T-cell (primary cell): ENCODE data around the gene CSGALNACT2. TPM values are rescaled to one million over a fixed set of nuclear protein-coding genes. Genes with fewer than 3 reads are reported as not detected.

Experiments
- ATAC-seq, 4 experiments: fragments of 200-7000 bp in 3 of 4; fragments of 150-1000 bp in 1 of 4; cut with Tn5 transposase; replicated peaks in 1 of 4; 1 replicate in 3 of 4; 2 replicates in 1 of 4; pipeline ENCODE4 v1.10.0; 2021; ENCODE audit warnings: moderate library complexity in 3 of 4, mild to moderate bottlenecking in 2 of 4, moderate number of reproducible peaks in 1 of 4
- CTCF ChIA-PET, 2 donors: fragments of 300-600 bp; sonication (Branson Sonifier 250); formaldehyde crosslinking; loops; one replicate each; lab custom pipeline; 2022; ENCODE audit warnings: antibody characterized with exemption in 2 of 2; lab: Charles Lee
- POLR2A ChIA-PET, 2 donors: fragments of 300-600 bp; sonication (Branson Sonifier 250); formaldehyde crosslinking; loops; one replicate each; lab custom pipeline; 2022; ENCODE audit warnings: antibody characterized with exemption in 2 of 2; lab: Charles Lee
- DNase-seq, 35 experiments: peaks; one replicate each; pipeline versions ENCODE4 v3.0.0 to v3.0.0-alpha.2; 2013 to 2023
- H3K27ac ChIP-seq: one replicate; pipeline ENCODE4 v1.5.1; 2013; ENCODE audit warnings: low read length
- H3K27me3 ChIP-seq, 2 experiments: replicated peaks in 1 of 2; 1 replicate in 1 of 2; 2 replicates in 1 of 2; pipeline versions ENCODE4 v1.6.1 to v1.7.0; 2013; ENCODE audit warnings: low read length in 1 of 2, mixed read lengths in 1 of 2; ENCODE audit not compliant: control insufficient read depth in 2 of 2, insufficient read depth in 2 of 2; ENCODE audit errors: extremely low read depth in 1 of 2
- H3K36me3 ChIP-seq, 2 donors: 1 replicate in 1 of 2; 2 replicates in 1 of 2; pipeline versions ENCODE4 v1.6.1 to v1.7.0; 2013; ENCODE audit warnings: low read length in 1 of 2; ENCODE audit not compliant: control insufficient read depth in 2 of 2, insufficient read depth in 1 of 2; ENCODE audit errors: extremely low read depth in 1 of 2
- H3K4me1 ChIP-seq, 2 experiments: 1 replicate in 1 of 2; 2 replicates in 1 of 2; pipeline versions ENCODE4 v1.6.1 to v1.7.0; 2013; ENCODE audit warnings: low read length in 2 of 2, mixed read lengths in 1 of 2; ENCODE audit not compliant: insufficient read depth in 2 of 2, control insufficient read depth in 1 of 2; ENCODE audit errors: extremely low read depth in 1 of 2
- H3K4me3 ChIP-seq, 2 donors: 1 replicate in 1 of 2; 2 replicates in 1 of 2; pipeline versions ENCODE4 v1.5.1 to v1.7.0; 2013; ENCODE audit warnings: mild to moderate bottlenecking in 2 of 2, low read length in 1 of 2, moderate library complexity in 1 of 2; ENCODE audit not compliant: control insufficient read depth in 1 of 2; ENCODE audit errors: extremely low read depth in 1 of 2
- H3K9me3 ChIP-seq: 2 replicates; pipeline ENCODE4 v1.7.0; 2013
- H3K27ac Mint-ChIP-seq, 2 donors: one replicate each; pipeline ENCODE4 v1.8.0; 2020 to 2021; ENCODE audit warnings: mild to moderate bottlenecking in 2 of 2, mixed read lengths in 2 of 2
- H3K27me3 Mint-ChIP-seq, 2 donors: one replicate each; pipeline ENCODE4 v1.8.0; 2021 to 2022; ENCODE audit warnings: mixed read lengths in 2 of 2
- H3K36me3 Mint-ChIP-seq: one replicate; pipeline ENCODE4 v1.8.0; 2021; ENCODE audit warnings: mixed read lengths
- H3K4me1 Mint-ChIP-seq, 3 donors: one replicate each; pipeline ENCODE4 v1.8.0; 2020 to 2022; ENCODE audit warnings: mixed read lengths in 3 of 3, mild to moderate bottlenecking in 1 of 3
- H3K4me3 Mint-ChIP-seq, 3 donors: one replicate each; pipeline ENCODE4 v1.8.0; 2020 to 2022; ENCODE audit warnings: mild to moderate bottlenecking in 3 of 3, mixed read lengths in 3 of 3, moderate library complexity in 3 of 3
- H3K9me3 Mint-ChIP-seq, 3 donors: one replicate each; pipeline ENCODE4 v1.8.0; 2020 to 2022; ENCODE audit warnings: mixed read lengths in 3 of 3
- WGBS: methylation state at CpG from one replicate; pipeline ENCODE4 v1.1.5; 2013; ENCODE audit warnings: missing lambda C conversion rate; ENCODE audit not compliant: insufficient coverage; 5-methylcytosine and 5-hydroxymethylcytosine counted together
- total RNA-seq, 35 experiments: library from RNA in 6 of 35; stranded (reverse) in 6 of 35; fragments of 120-200 nt in 1 of 35; gene quantifications; one replicate each; pipeline versions ENCODE4 v1.2.1 to v1.2.4 and lab custom pipeline; 2013 to 2026

Gene CSGALNACT2
- total RNA-seq, 5 donors from 2014 or later (not counting 1 experiment from before 2014, with no cell fraction given): 36.5 to 46.1 (median 41.9) TPM

- ChIA-PET CTCF (no interaction called here), POLR2A (no interaction called here)
- H3K4me1 Mint-ChIP-seq: peaks cover 12 to 43% (median 26%) of the 10 kb centered on the region in 3 donors
- ATAC-seq: no peak
- Histone ChIP-seq H3K36me3 (no peaks in the 10 kb centered on the region), H3K4me3 (no peak overlapping the region), H3K27ac (no peak overlapping the region), H3K4me1 (peaks cover 0 to 27% of the 10 kb centered on the region in 2 experiments), H3K9me3 (no peaks in the 10 kb centered on the region), H3K27me3 (peaks cover 0 to 12% of the 10 kb centered on the region in 2 experiments)
- 88% methylated on average over 19 of the region's 23 CpGs for whole genome bisulfite sequencing
- H3K27me3 Mint-ChIP-seq: no peaks in the 10 kb centered on the region
- H3K36me3 Mint-ChIP-seq: no peaks in the 10 kb centered on the region
- no peaks in the 10 kb centered on the region for H3K9me3 Mint-ChIP-seq
- H3K4me3 Mint-ChIP-seq: no peak overlapping the region
- DNase-seq: peak in 1 of 35 experiments; percentile 17
- H3K27ac Mint-ChIP-seq: no peak overlapping the region
Observed at GRCh38 chr10:43125881-43126731, 12.1 kb upstream of the CSGALNACT2 start.

GRCh38 chr10:43126759-43127424 lies 11.4 kb upstream of the CSGALNACT2 start:
- Mint-ChIP-seq H3K4me1 (peaks cover 4 to 35% (median 18%) of the 10 kb centered on the region in 3 donors), H3K4me3 (no peak overlapping the region), H3K36me3 (no peaks in the 10 kb centered on the region), H3K27me3 (no peaks in the 10 kb centered on the region), H3K27ac (peak overlapping the region; percentile 66 to 67), H3K9me3 (no peaks in the 10 kb centered on the region)
- no peaks in the 10 kb centered on the region for H3K36me3 ChIP-seq
- H3K27ac ChIP-seq: peak overlapping the region; percentile 36
- H3K9me3 ChIP-seq: no peaks in the 10 kb centered on the region
- no CpG with 5 or more reads among the region's 7 CpGs for WGBS
- POLR2A ChIA-PET: no interaction called here
- peaks cover 0 to 12% of the 10 kb centered on the region in 2 experiments for H3K27me3 ChIP-seq
- DNase-seq: peak in 2 of 35 experiments; percentile 3 to 21
- H3K4me3 ChIP-seq: no peak overlapping the region
- ATAC-seq: no peak
- H3K4me1 ChIP-seq: peaks cover 0 to 20% of the 10 kb centered on the region in 2 experiments
- CTCF ChIA-PET: no interaction called here

- H3K27ac Mint-ChIP-seq: peak overlapping the region; percentile 66 to 67
- no peak for DNase-seq
- H3K36me3 Mint-ChIP-seq: no peaks in the 10 kb centered on the region
- Histone ChIP-seq H3K9me3 (no peaks in the 10 kb centered on the region), H3K27me3 (peaks cover 0 to 12% of the 10 kb centered on the region in 2 experiments), H3K4me1 (peaks cover 0 to 16% of the 10 kb centered on the region in 2 experiments), H3K27ac (no peak overlapping the region), H3K4me3 (no peak overlapping the region), H3K36me3 (no peaks in the 10 kb centered on the region)
- POLR2A ChIA-PET: no interaction called here
- WGBS: 86% methylated on average over 9 of the region's 9 CpGs
- peaks cover 0 to 30% (median 17%) of the 10 kb centered on the region in 3 donors for H3K4me1 Mint-ChIP-seq
- CTCF ChIA-PET: no interaction called here
- no peak for ATAC-seq
- no peaks in the 10 kb centered on the region for H3K27me3 Mint-ChIP-seq
- no peak overlapping the region for H3K4me3 Mint-ChIP-seq
- no peaks in the 10 kb centered on the region for H3K9me3 Mint-ChIP-seq
Observed at GRCh38 chr10:43127442-43127841, 10.8 kb upstream of the CSGALNACT2 start.

GRCh38 chr10:43128331-43128730 lies 9.9 kb upstream of the CSGALNACT2 start:
- Mint-ChIP-seq H3K9me3 (no peaks in the 10 kb centered on the region), H3K4me3 (no peak overlapping the region), H3K36me3 (no peaks in the 10 kb centered on the region), H3K4me1 (peaks cover 0 to 25% (median 17%) of the 10 kb centered on the region in 3 donors), H3K27me3 (no peaks in the 10 kb centered on the region), H3K27ac (no peak overlapping the region)
- ChIA-PET CTCF (no interaction called here), POLR2A (no interaction called here)
- ATAC-seq: no peak
- DNase-seq: no peak
- WGBS: 100% methylated on average over 3 of the region's 8 CpGs
- Histone ChIP-seq H3K27ac (no peak overlapping the region), H3K27me3 (peaks cover 0 to 12% of the 10 kb centered on the region in 2 experiments), H3K4me3 (no peak overlapping the region), H3K4me1 (peaks cover 0 to 16% of the 10 kb centered on the region in 2 experiments), H3K36me3 (no peaks in the 10 kb centered on the region), H3K9me3 (no peaks in the 10 kb centered on the region)

GRCh38 chr10:43128958-43129706 lies 9.1 kb upstream of the CSGALNACT2 start:
- H3K4me1 ChIP-seq: peaks cover 0 to 16% of the 10 kb centered on the region in 2 experiments
- no peak overlapping the region for H3K4me3 Mint-ChIP-seq
- H3K4me1 Mint-ChIP-seq: peaks cover 0 to 25% (median 17%) of the 10 kb centered on the region in 3 donors
- H3K4me3 ChIP-seq: no peak overlapping the region
- peaks cover 0 to 12% of the 10 kb centered on the region in 2 experiments for H3K27me3 ChIP-seq
- H3K36me3 ChIP-seq: no peaks in the 10 kb centered on the region
- no peaks in the 10 kb centered on the region for H3K36me3 Mint-ChIP-seq
- H3K27ac ChIP-seq: peak overlapping the region; percentile 39
- H3K27ac Mint-ChIP-seq: peak overlapping the region; percentile 53 to 79
- no peaks in the 10 kb centered on the region for H3K9me3 ChIP-seq
- ChIA-PET POLR2A (interaction anchor here in 1 of 2 donors (0.9 to 1.0 kb wide), 2 partner anchors 9 to 10 kb away, joined by 4 to 5 read pairs; partner anchors contain the start of gene CSGALNACT2), CTCF (no interaction called here)
- no peaks in the 10 kb centered on the region for H3K9me3 Mint-ChIP-seq
- DNase-seq: peak in 5 of 35 experiments; percentile 1 to 25 (median 22)
- peak in 3 of 4 experiments; percentile 54 to 77 (median 64) for ATAC-seq
- H3K27me3 Mint-ChIP-seq: no peaks in the 10 kb centered on the region
- no CpG with 5 or more reads among the region's 6 CpGs for WGBS

GRCh38 chr10:43130770-43131171 lies 7.5 kb upstream of the CSGALNACT2 start:
- peaks cover 0 to 16% of the 10 kb centered on the region in 2 experiments for H3K4me1 ChIP-seq
- H3K36me3 Mint-ChIP-seq: no peaks in the 10 kb centered on the region
- no peaks in the 10 kb centered on the region for H3K27me3 Mint-ChIP-seq
- peaks cover 0 to 11% of the 10 kb centered on the region in 2 experiments for H3K27me3 ChIP-seq
- ChIA-PET CTCF (no interaction called here), POLR2A (no interaction called here)
- H3K36me3 ChIP-seq: no peaks in the 10 kb centered on the region
- H3K4me3 ChIP-seq: no peak overlapping the region
- no peak overlapping the region for H3K27ac Mint-ChIP-seq
- H3K27ac ChIP-seq: no peak overlapping the region
- peaks cover 6 to 25% (median 17%) of the 10 kb centered on the region in 3 donors for H3K4me1 Mint-ChIP-seq
- ATAC-seq: no peak
- DNase-seq: no peak
- no peaks in the 10 kb centered on the region for H3K9me3 ChIP-seq
- WGBS: 97% methylated on average over 15 of the region's 18 CpGs
- no peak overlapping the region for H3K4me3 Mint-ChIP-seq
- no peaks in the 10 kb centered on the region for H3K9me3 Mint-ChIP-seq
